ENCODE data around the gene ZBTB32. TPM values are rescaled to one million over a fixed set of nuclear protein-coding genes. Genes with fewer than 3 reads are reported as not detected.

Gene ZBTB32
- total RNA-seq, 8 experiments from 2014 or later: 0.43 to 34.3 (median 2.2) TPM

GRCh38 chr19:35727956-35728706 is 23.8 kb downstream of the ZBTB32 start:
- no peak for ATAC-seq (replicated peaks in 6 of 8)
- no peak overlapping the region for H3K27ac ChIP-seq
- H3K4me1 ChIP-seq (replicated peaks in 1 of 2): no peaks in the 10 kb centered on the region
- 80 to 100% (median 97%) methylated on average over 1 to 10 of the region's 19 CpGs; no CpG with 5 or more reads in 6 of the 10 experiments for WGBS, 10 experiments
- in situ Hi-C loops (cut with MboI; ENCODE audit: low pct_unique_long_range_greater_than_20kb in 2 of 9, low sequenced_read_pairs in 9 of 9, unreplicated experiment in 9 of 9): no loop called here
- H3K4me3 ChIP-seq: no peak overlapping the region

GRCh38 chr19:35729021-35729420 is 24.7 kb downstream of the ZBTB32 start:
- H3K4me3 ChIP-seq: no peak overlapping the region
- in situ Hi-C loops (cut with MboI; ENCODE audit: low pct_unique_long_range_greater_than_20kb in 2 of 9, low sequenced_read_pairs in 9 of 9, unreplicated experiment in 9 of 9): no loop called here
- 80 to 100% (median 95%) methylated on average over 1 to 12 of the region's 18 CpGs; no CpG with 5 or more reads in 4 of the 10 experiments for WGBS, 10 experiments

GRCh38 chr19:35729763-35730162 is 25.4 kb downstream of the ZBTB32 start:
- 40 to 92% methylated on average over 1 to 2 of the region's 11 CpGs; no CpG with 5 or more reads in 8 of the 10 experiments for WGBS, 10 experiments

More at GRCh38 chr19:35729021-35729420, 24.7 kb downstream of the ZBTB32 start:
- no peak for ATAC-seq (replicated peaks in 6 of 8)
- Histone ChIP-seq H3K27ac (no peak overlapping the region), H3K4me1 (replicated peaks in 1 of 2) (no peaks in the 10 kb centered on the region)

GRCh38 chr19:35730326-35730725 is 26.0 kb downstream of the ZBTB32 start:
- in situ Hi-C loops (cut with MboI; ENCODE audit: low pct_unique_long_range_greater_than_20kb in 2 of 9, low sequenced_read_pairs in 9 of 9, unreplicated experiment in 9 of 9): no loop called here
- Histone ChIP-seq H3K4me1 (replicated peaks in 1 of 2) (no peaks in the 10 kb centered on the region), H3K27ac (no peak overlapping the region), H3K4me3 (no peak overlapping the region)
- no peak for ATAC-seq (replicated peaks in 6 of 8)
- 80 to 100% (median 93%) methylated on average over 1 to 12 of the region's 18 CpGs; no CpG with 5 or more reads in 3 of the 10 experiments for WGBS, 10 experiments

More at GRCh38 chr19:35729763-35730162, 25.4 kb downstream of the ZBTB32 start:
- in situ Hi-C loops (cut with MboI; ENCODE audit: low pct_unique_long_range_greater_than_20kb in 2 of 9, low sequenced_read_pairs in 9 of 9, unreplicated experiment in 9 of 9): no loop called here
- Histone ChIP-seq H3K4me1 (replicated peaks in 1 of 2) (no peaks in the 10 kb centered on the region), H3K4me3 (no peak overlapping the region), H3K27ac (no peak overlapping the region)
- ATAC-seq (replicated peaks in 6 of 8): no peak

GRCh38 chr19:35731353-35731752 is 27.0 kb downstream of the ZBTB32 start:
- no peak overlapping the region for H3K27ac ChIP-seq
- in situ Hi-C loops (cut with MboI; ENCODE audit: low pct_unique_long_range_greater_than_20kb in 2 of 9, low sequenced_read_pairs in 9 of 9, unreplicated experiment in 9 of 9): no loop called here
- no peak overlapping the region for H3K4me3 ChIP-seq
- ATAC-seq (replicated peaks in 6 of 8): peak in 3 of 8 experiments; percentile 7 to 29 (median 28)
- H3K4me1 ChIP-seq (replicated peaks in 1 of 2): no peaks in the 10 kb centered on the region
- WGBS, 10 experiments: 20% methylated on average over 1 of the region's 9 CpGs; no CpG with 5 or more reads in 9 of the 10 experiments

- no peak overlapping the region for H3K4me3 ChIP-seq
- no peaks in the 10 kb centered on the region for H3K4me1 ChIP-seq (replicated peaks in 1 of 2)
- 80% methylated on average over 1 of the region's 21 CpGs; no CpG with 5 or more reads in 9 of the 10 experiments for WGBS, 10 experiments
- in situ Hi-C loops (cut with MboI; ENCODE audit: low pct_unique_long_range_greater_than_20kb in 2 of 9, low sequenced_read_pairs in 9 of 9, unreplicated experiment in 9 of 9): no loop called here
- peak in 4 of 8 experiments; percentile 1 to 9 (median 6) for ATAC-seq (replicated peaks in 6 of 8)
- H3K27ac ChIP-seq: no peak overlapping the region
These were observed 27.5 kb downstream of the ZBTB32 start for GRCh38 chr19:35731779-35732405.

GRCh38 chr19:35732540-35733179 is 28.3 kb downstream of the ZBTB32 start:
- peak in 4 of 8 experiments; percentile 1 to 12 (median 10) for ATAC-seq (replicated peaks in 6 of 8)
- Histone ChIP-seq H3K27ac (no peak overlapping the region), H3K4me1 (replicated peaks in 1 of 2) (no peaks in the 10 kb centered on the region), H3K4me3 (no peak overlapping the region)
- in situ Hi-C loops (cut with MboI; ENCODE audit: low pct_unique_long_range_greater_than_20kb in 2 of 9, low sequenced_read_pairs in 9 of 9, unreplicated experiment in 9 of 9): no loop called here
- WGBS, 10 experiments: no CpG with 5 or more reads among the region's 25 CpGs

- 71 to 100% (median 97%) methylated on average over 2 to 5 of the region's 35 CpGs; no CpG with 5 or more reads in 5 of the 10 experiments for WGBS, 10 experiments
- no peak overlapping the region for H3K4me3 ChIP-seq
- H3K27ac ChIP-seq: no peak overlapping the region
- peak in 3 of 8 experiments; percentile 1 to 59 (median 41) for ATAC-seq (replicated peaks in 6 of 8)
- in situ Hi-C loops (cut with MboI; ENCODE audit: low pct_unique_long_range_greater_than_20kb in 2 of 9, low sequenced_read_pairs in 9 of 9, unreplicated experiment in 9 of 9): no loop called here
- H3K4me1 ChIP-seq (replicated peaks in 1 of 2): no peaks in the 10 kb centered on the region
These were observed 29.1 kb downstream of the ZBTB32 start for GRCh38 chr19:35733180-35734125.

- WGBS, 10 experiments: 60 to 100% (median 95%) methylated on average over 1 to 8 of the region's 8 CpGs; no CpG with 5 or more reads in 2 of the 10 experiments
- ATAC-seq (replicated peaks in 6 of 8): no peak
- H3K4me1 ChIP-seq (replicated peaks in 1 of 2): no peaks in the 10 kb centered on the region
- no peak overlapping the region for H3K27ac ChIP-seq
- in situ Hi-C loops (cut with MboI; ENCODE audit: low pct_unique_long_range_greater_than_20kb in 2 of 9, low sequenced_read_pairs in 9 of 9, unreplicated experiment in 9 of 9): no loop called here
- H3K4me3 ChIP-seq: no peak overlapping the region
These were observed 29.9 kb downstream of the ZBTB32 start for GRCh38 chr19:35734273-35734672.

GRCh38 chr19:35734889-35735288 is 30.5 kb downstream of the ZBTB32 start:
- no peak for ATAC-seq (replicated peaks in 6 of 8)
- in situ Hi-C loops (cut with MboI; ENCODE audit: low pct_unique_long_range_greater_than_20kb in 2 of 9, low sequenced_read_pairs in 9 of 9, unreplicated experiment in 9 of 9): no loop called here
- Histone ChIP-seq H3K27ac (no peak overlapping the region), H3K4me3 (no peak overlapping the region), H3K4me1 (replicated peaks in 1 of 2) (no peaks in the 10 kb centered on the region)
- 78 to 100% (median 88%) methylated on average over 1 to 4 of the region's 5 CpGs; no CpG with 5 or more reads in 6 of the 10 experiments for WGBS, 10 experiments

- no peak for ATAC-seq (replicated peaks in 6 of 8)
- Histone ChIP-seq H3K27ac (no peak overlapping the region), H3K4me3 (no peak overlapping the region), H3K4me1 (replicated peaks in 1 of 2) (peaks cover 3 to 4% of the 10 kb centered on the region in 2 donors)
- in situ Hi-C loops (cut with MboI; ENCODE audit: low pct_unique_long_range_greater_than_20kb in 2 of 9, low sequenced_read_pairs in 9 of 9, unreplicated experiment in 9 of 9): no loop called here
- 69 to 100% (median 84%) methylated on average over 2 to 7 of the region's 22 CpGs; no CpG with 5 or more reads in 4 of the 10 experiments for WGBS, 10 experiments
These were observed 32.8 kb downstream of the ZBTB32 start for GRCh38 chr19:35736913-35737886.

Data from motor neuron (in vitro differentiated cells).